ENCODE measurements around the gene ZC3H8. TPM values are rescaled to one million over a fixed set of nuclear protein-coding genes. Genes with fewer than 3 reads are reported as not detected.
A peak's percentile ranks its signal among the peaks of the same experiment; 100 is the strongest.

Gene ZC3H8
- total RNA-seq, 1 donor from 2014 or later: 20.7 TPM

GRCh38 chr2:112277596-112278220 is 22.9 kb upstream of the ZC3H8 start:
- TF ChIP-seq CTCF (conservative IDR thresholded peaks at IDR 0.05): no peak
- H3K36me3 Mint-ChIP-seq: no peaks in the 10 kb centered on the region
- H3K9me3 Mint-ChIP-seq: no peaks in the 10 kb centered on the region
- DNase-seq (ENCODE audit: extremely low spot score, unreplicated experiment): no peak
- no peak overlapping the region for H3K4me3 Mint-ChIP-seq
- no peaks in the 10 kb centered on the region for H3K27me3 Mint-ChIP-seq
- peaks cover 12% of the 10 kb centered on the region for H3K4me1 Mint-ChIP-seq (ENCODE audit: unreplicated experiment)
- no peak overlapping the region for H3K27ac Mint-ChIP-seq

GRCh38 chr2:112276954-112277353 is 22.1 kb upstream of the ZC3H8 start:
- DNase-seq (ENCODE audit: extremely low spot score, unreplicated experiment): no peak
- Mint-ChIP-seq H3K4me1 (ENCODE audit: unreplicated experiment) (peaks cover 16% of the 10 kb centered on the region), H3K27ac (no peak overlapping the region), H3K36me3 (no peaks in the 10 kb centered on the region), H3K9me3 (no peaks in the 10 kb centered on the region), H3K4me3 (peak overlapping the region; percentile 87), H3K27me3 (no peaks in the 10 kb centered on the region)
- TF ChIP-seq CTCF (conservative IDR thresholded peaks at IDR 0.05): no peak

- TF ChIP-seq CTCF (conservative IDR thresholded peaks at IDR 0.05): no peak
- peak; percentile 84 for DNase-seq (ENCODE audit: extremely low spot score, unreplicated experiment)
- Mint-ChIP-seq H3K27me3 (no peaks in the 10 kb centered on the region), H3K4me3 (peak overlapping the region; percentile 93), H3K36me3 (no peaks in the 10 kb centered on the region), H3K9me3 (no peaks in the 10 kb centered on the region), H3K4me1 (ENCODE audit: unreplicated experiment) (peaks cover 16% of the 10 kb centered on the region), H3K27ac (peak overlapping the region; percentile 96)
Observed at GRCh38 chr2:112275887-112276773, 21.3 kb upstream of the ZC3H8 start.

GRCh38 chr2:112275311-112275886 is 20.6 kb upstream of the ZC3H8 start, which contains the start of gene ZC3H6:
ZC3H6 (plus strand) TSS chr2:112275597; CDS start chr2:112275995, 398 bp downstream.
- Mint-ChIP-seq H3K36me3 (no peaks in the 10 kb centered on the region), H3K27me3 (no peaks in the 10 kb centered on the region), H3K4me3 (peak within 1 kb of the TSS; percentile 93), H3K27ac (peak within 1 kb of the TSS; percentile 96), H3K4me1 (ENCODE audit: unreplicated experiment) (peaks cover 16% of the 10 kb centered on the region), H3K9me3 (no peaks in the 10 kb centered on the region)
- peak; percentile 28 for TF ChIP-seq CTCF (conservative IDR thresholded peaks at IDR 0.05)
- DNase-seq (ENCODE audit: extremely low spot score, unreplicated experiment): peak; percentile 100

- Mint-ChIP-seq H3K27me3 (no peaks in the 10 kb centered on the region), H3K9me3 (no peaks in the 10 kb centered on the region), H3K4me3 (peak overlapping the region; percentile 64), H3K27ac (no peak overlapping the region), H3K36me3 (no peaks in the 10 kb centered on the region), H3K4me1 (ENCODE audit: unreplicated experiment) (peaks cover 16% of the 10 kb centered on the region)
- no peak for DNase-seq (ENCODE audit: extremely low spot score, unreplicated experiment)
- TF ChIP-seq CTCF (conservative IDR thresholded peaks at IDR 0.05): no peak
Observed at GRCh38 chr2:112273349-112273748, 18.5 kb upstream of the ZC3H8 start.
